PFSK-1 (cell line): ENCODE data around the gene LMTK3.

Experiments used
- FOXP2 ChIP-seq: optimal IDR thresholded peaks from 2 replicates; pipeline ENCODE3; 2011; ENCODE audit warnings: borderline replicate concordance, control low read depth, inconsistent platforms; ENCODE audit not compliant: insufficient read depth; ENCODE audit errors: extremely low read length, extremely low read depth
- POLR2AphosphoS5 ChIP-seq: IDR thresholded peaks from 2 replicates; pipeline ENCODE4 v1.6.1; 2012; ENCODE audit warnings: low read depth, mild to moderate bottlenecking, control low read depth, low read length, moderate library complexity
- REST ChIP-seq, 2 experiments: IDR thresholded peaks; 2 replicates each; pipeline versions ENCODE4 v1.6.1 to v1.8.0; 2011 to 2012; ENCODE audit warnings: low read depth in 2 of 2, low read length in 2 of 2, control low read depth in 1 of 2, inconsistent platforms in 1 of 2, mild to moderate bottlenecking in 1 of 2, moderate library complexity in 1 of 2; ENCODE audit not compliant: insufficient read depth in 1 of 2
- SIN3A ChIP-seq: IDR thresholded peaks from 2 replicates; pipeline ENCODE4 v1.6.1; 2012; ENCODE audit warnings: mild to moderate bottlenecking, low read length, moderate library complexity, borderline replicate concordance; ENCODE audit not compliant: insufficient read depth
- TAF1 ChIP-seq: IDR thresholded peaks from 2 replicates; pipeline ENCODE4 v1.6.1; 2012; ENCODE audit warnings: low read length, control low read depth, borderline replicate concordance; ENCODE audit not compliant: insufficient read depth

The LMTK3 gene

GRCh38 chr19:48508729-48509411, 2.8 kb downstream of the LMTK3 start:
- TF ChIP-seq SIN3A (no peak), REST (IDR thresholded peaks at IDR 0.05; ENCODE audit: insufficient read depth in 1 of 2, low read depth in 2 of 2, low read length in 2 of 2) (no peak), FOXP2 (no peak), POLR2AphosphoS5 (no peak), TAF1 (no peak)

GRCh38 chr19:48507911-48508439, 3.7 kb downstream of the LMTK3 start:
- TF ChIP-seq SIN3A: no peak
- no peak for TF ChIP-seq TAF1
- no peak for TF ChIP-seq REST (IDR thresholded peaks at IDR 0.05; ENCODE audit: insufficient read depth in 1 of 2, low read depth in 2 of 2, low read length in 2 of 2)
- no peak for TF ChIP-seq FOXP2
- no peak for TF ChIP-seq POLR2AphosphoS5

GRCh38 chr19:48506138-48506733, 5.4 kb downstream of the LMTK3 start:
- TF ChIP-seq FOXP2: no peak
- TF ChIP-seq REST (IDR thresholded peaks at IDR 0.05; ENCODE audit: insufficient read depth in 1 of 2, low read depth in 2 of 2, low read length in 2 of 2): no peak
- TF ChIP-seq SIN3A: no peak
- no peak for TF ChIP-seq TAF1
- no peak for TF ChIP-seq POLR2AphosphoS5

GRCh38 chr19:48502350-48503018, 9.2 kb downstream of the LMTK3 start:
- TF ChIP-seq FOXP2: peak; percentile 1
- no peak for TF ChIP-seq REST (IDR thresholded peaks at IDR 0.05; ENCODE audit: insufficient read depth in 1 of 2, low read depth in 2 of 2, low read length in 2 of 2)
